ENCODE results near the gene TANGO2.
A peak's percentile ranks its signal among the peaks of the same experiment; 100 is the strongest.
"Not testable (repeated sequence)": the region's sequence is repeated elsewhere in the genome, so short reads cannot be mapped to it uniquely, and the experiment has no call there.

The TANGO2 gene

GRCh38 chr22:20064545-20065262, 43.8 kb downstream of the TANGO2 start:
- no peak for DNase-seq (ENCODE audit: low spot score)

GRCh38 chr22:20065896-20066616, 45.1 kb downstream of the TANGO2 start:
- no peak for DNase-seq (ENCODE audit: low spot score)

GRCh38 chr22:20066617-20067383, 45.9 kb downstream of the TANGO2 start:
- no peak for DNase-seq (ENCODE audit: low spot score)

- not testable (repeated sequence) for DNase-seq (ENCODE audit: low spot score)
Observed at GRCh38 chr22:20067384-20067682, 46.4 kb downstream of the TANGO2 start.

- no peak for DNase-seq (ENCODE audit: low spot score)
Observed at GRCh38 chr22:20068640-20069039, 47.7 kb downstream of the TANGO2 start.

- no peak for DNase-seq (ENCODE audit: low spot score)
Observed at GRCh38 chr22:20069331-20070042, 48.6 kb downstream of the TANGO2 start.

- DNase-seq (ENCODE audit: low spot score) = no peak
Observed at GRCh38 chr22:20071524-20071972, 50.6 kb downstream of the TANGO2 start.

GRCh38 chr22:20076627-20077172, 55.8 kb downstream of the TANGO2 start:
- no peak for DNase-seq (ENCODE audit: low spot score)

- DNase-seq (ENCODE audit: low spot score) = peak; percentile 93
Observed at GRCh38 chr22:20079745-20080444, 59.0 kb downstream of the TANGO2 start, which contains the start of gene DGCR8. DGCR8 (plus strand) TSS chr22:20080241; CDS start chr22:20085964, 5,723 bp downstream.

- DNase-seq (ENCODE audit: low spot score) = peak; percentile 11
Observed at GRCh38 chr22:20080445-20080775, 59.5 kb downstream of the TANGO2 start.

- DNase-seq (ENCODE audit: low spot score) = peak; percentile 10
Observed at GRCh38 chr22:20080776-20081654, 60.1 kb downstream of the TANGO2 start.

- no peak for DNase-seq (ENCODE audit: low spot score)
Observed at GRCh38 chr22:20083157-20083890, 62.4 kb downstream of the TANGO2 start.

- DNase-seq (ENCODE audit: low spot score) = no peak
Observed at GRCh38 chr22:20083891-20084546, 63.1 kb downstream of the TANGO2 start.

- no peak for DNase-seq (ENCODE audit: low spot score)
Observed at GRCh38 chr22:20084547-20085413, 63.9 kb downstream of the TANGO2 start.

- no peak for DNase-seq (ENCODE audit: low spot score)
Observed at GRCh38 chr22:20085651-20086050, 64.7 kb downstream of the TANGO2 start.

GRCh38 chr22:20086101-20086599, 65.2 kb downstream of the TANGO2 start:
- DNase-seq (ENCODE audit: low spot score) = no peak

- no peak for DNase-seq (ENCODE audit: low spot score)
Observed at GRCh38 chr22:20086763-20087162, 65.9 kb downstream of the TANGO2 start.

All from SW480 (cell line).